Amygdala (tissue), 56 donors: ENCODE measurements around the gene HABP2.

Source experiments
- DNase-seq, 56 donors: peaks; one replicate each; lab custom pipeline; 2025; lab: John Stamatoyannopoulos, UW

Gene HABP2

GRCh38 chr10:113592380-113592779 lies 39.5 kb downstream of the HABP2 start:
- no peak for DNase-seq

GRCh38 chr10:113594652-113595051 lies 41.8 kb downstream of the HABP2 start:
- DNase-seq, result no peak

- DNase-seq, result no peak
Observed at GRCh38 chr10:113600569-113600968, 47.7 kb downstream of the HABP2 start.

- DNase-seq, result no peak
Observed at GRCh38 chr10:113603057-113603777, 50.4 kb downstream of the HABP2 start.

GRCh38 chr10:113604572-113604971 lies 51.7 kb downstream of the HABP2 start:
- DNase-seq, result no peak

GRCh38 chr10:113605268-113605978 lies 52.6 kb downstream of the HABP2 start:
- DNase-seq, result no peak

GRCh38 chr10:113609704-113610108 lies 56.9 kb downstream of the HABP2 start:
- no peak for DNase-seq

- peak in 3 of 56 donors; percentile 5 to 8 (median 8) for DNase-seq
Observed at GRCh38 chr10:113610631-113611601, 58.1 kb downstream of the HABP2 start.

GRCh38 chr10:113612154-113612553 lies 59.3 kb downstream of the HABP2 start:
- DNase-seq, result peak in 41 of 56 donors; percentile 4 to 84 (median 31)

- DNase-seq, result no peak
Observed at GRCh38 chr10:113613427-113613826, 60.6 kb downstream of the HABP2 start.

- peak in 7 of 56 donors; percentile 4 to 70 (median 15) for DNase-seq
Observed at GRCh38 chr10:113613977-113614690, 61.3 kb downstream of the HABP2 start.

GRCh38 chr10:113616244-113617074 lies 63.6 kb downstream of the HABP2 start:
- peak in 1 of 56 donors; percentile 29 for DNase-seq

GRCh38 chr10:113617086-113617485 lies 64.2 kb downstream of the HABP2 start:
- no peak for DNase-seq

GRCh38 chr10:113618338-113618737 lies 65.5 kb downstream of the HABP2 start:
- DNase-seq, result no peak

GRCh38 chr10:113619401-113619800 lies 66.5 kb downstream of the HABP2 start:
- DNase-seq, result no peak

- no peak for DNase-seq
Observed at GRCh38 chr10:113620511-113620910, 67.7 kb downstream of the HABP2 start.

GRCh38 chr10:113620936-113621335 lies 68.1 kb downstream of the HABP2 start:
- no peak for DNase-seq

- no peak for DNase-seq
Observed at GRCh38 chr10:113621799-113622198, 68.9 kb downstream of the HABP2 start.

GRCh38 chr10:113622831-113623230 lies 70.0 kb downstream of the HABP2 start:
- DNase-seq, result no peak
